GM12864 (cell line): Measurements from ENCODE around the gene HSPBP1.

Experiments used
- DNase-seq: peaks from one replicate; pipeline ENCODE4 v3.0.0-alpha.2; 2011; ENCODE audit warnings: low read depth
- H3K4me3 ChIP-seq: 2 replicates; pipeline ENCODE4 v1.5.1; 2011; ENCODE audit warnings: mild to moderate bottlenecking, low read depth, low read length, control low read depth
- TF ChIP-seq, protein P1 (sequence below): IDR thresholded peaks from 2 replicates; pipeline ENCODE4 v1.5.1; 2011; ENCODE audit warnings: low read depth, mild to moderate bottlenecking, moderate library complexity, low read length, control low read depth, inconsistent platforms; ENCODE audit errors: missing control alignments

The HSPBP1 gene

DNA sequence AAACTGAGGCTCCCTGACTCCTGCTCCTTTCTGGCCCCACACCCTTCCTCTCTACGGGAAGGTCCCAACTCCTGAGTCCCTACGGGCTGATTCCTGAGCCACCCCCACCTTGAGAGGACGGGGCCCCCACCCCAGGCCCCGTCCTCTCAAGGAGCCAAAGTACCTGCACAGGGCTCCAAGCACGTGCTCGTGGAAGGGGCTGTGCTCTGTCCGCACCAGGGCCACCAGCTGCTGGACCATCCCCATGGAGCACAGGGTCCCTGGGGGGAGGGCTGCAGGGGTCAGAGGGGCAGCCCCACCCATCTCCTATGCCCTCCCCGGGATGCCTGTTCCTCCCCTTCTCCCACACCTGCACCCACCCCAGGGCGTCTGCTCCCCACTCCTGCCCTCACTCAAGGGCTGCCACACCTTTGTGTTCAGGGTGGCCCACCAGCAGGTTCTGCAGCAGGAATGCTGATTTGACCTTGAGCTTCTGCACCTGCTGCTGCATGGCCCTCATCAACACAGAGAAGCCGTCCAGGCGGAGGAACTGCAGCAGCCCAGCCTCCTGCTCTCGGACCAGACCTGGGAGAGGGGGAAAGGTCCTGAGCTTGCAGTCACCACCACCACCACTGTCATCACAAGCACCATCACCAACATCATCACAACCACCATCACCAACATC is 14.1 kb downstream of the HSPBP1 start:
- no peak for DNase-seq
- no peak overlapping the region for H3K4me3 ChIP-seq
- TF ChIP-seq, protein P1, sequence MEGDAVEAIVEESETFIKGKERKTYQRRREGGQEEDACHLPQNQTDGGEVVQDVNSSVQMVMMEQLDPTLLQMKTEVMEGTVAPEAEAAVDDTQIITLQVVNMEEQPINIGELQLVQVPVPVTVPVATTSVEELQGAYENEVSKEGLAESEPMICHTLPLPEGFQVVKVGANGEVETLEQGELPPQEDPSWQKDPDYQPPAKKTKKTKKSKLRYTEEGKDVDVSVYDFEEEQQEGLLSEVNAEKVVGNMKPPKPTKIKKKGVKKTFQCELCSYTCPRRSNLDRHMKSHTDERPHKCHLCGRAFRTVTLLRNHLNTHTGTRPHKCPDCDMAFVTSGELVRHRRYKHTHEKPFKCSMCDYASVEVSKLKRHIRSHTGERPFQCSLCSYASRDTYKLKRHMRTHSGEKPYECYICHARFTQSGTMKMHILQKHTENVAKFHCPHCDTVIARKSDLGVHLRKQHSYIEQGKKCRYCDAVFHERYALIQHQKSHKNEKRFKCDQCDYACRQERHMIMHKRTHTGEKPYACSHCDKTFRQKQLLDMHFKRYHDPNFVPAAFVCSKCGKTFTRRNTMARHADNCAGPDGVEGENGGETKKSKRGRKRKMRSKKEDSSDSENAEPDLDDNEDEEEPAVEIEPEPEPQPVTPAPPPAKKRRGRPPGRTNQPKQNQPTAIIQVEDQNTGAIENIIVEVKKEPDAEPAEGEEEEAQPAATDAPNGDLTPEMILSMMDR = no peak

DNA sequence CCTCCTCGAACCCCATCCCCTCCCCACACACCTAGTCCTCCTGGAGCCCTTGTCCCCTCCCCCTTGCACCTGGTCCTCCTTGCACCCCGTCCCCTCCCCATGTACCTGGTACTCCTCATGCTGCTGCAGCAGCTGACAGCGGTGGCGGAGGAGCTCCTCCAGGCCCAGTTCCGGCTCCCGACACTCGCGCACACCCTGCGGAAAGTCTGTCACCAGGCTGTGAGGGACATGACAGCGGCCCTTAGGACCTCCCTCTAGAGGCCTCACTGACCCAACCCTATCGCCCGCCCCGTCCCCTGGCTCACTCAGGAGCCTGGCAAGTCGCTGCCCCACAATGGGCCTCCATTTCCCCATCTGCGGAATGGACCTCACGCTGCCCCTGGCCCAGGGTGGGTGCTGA is 14.7 kb downstream of the HSPBP1 start:
- TF ChIP-seq, protein P1 = no peak
- DNase-seq = no peak
- no peak overlapping the region for H3K4me3 ChIP-seq

DNA sequence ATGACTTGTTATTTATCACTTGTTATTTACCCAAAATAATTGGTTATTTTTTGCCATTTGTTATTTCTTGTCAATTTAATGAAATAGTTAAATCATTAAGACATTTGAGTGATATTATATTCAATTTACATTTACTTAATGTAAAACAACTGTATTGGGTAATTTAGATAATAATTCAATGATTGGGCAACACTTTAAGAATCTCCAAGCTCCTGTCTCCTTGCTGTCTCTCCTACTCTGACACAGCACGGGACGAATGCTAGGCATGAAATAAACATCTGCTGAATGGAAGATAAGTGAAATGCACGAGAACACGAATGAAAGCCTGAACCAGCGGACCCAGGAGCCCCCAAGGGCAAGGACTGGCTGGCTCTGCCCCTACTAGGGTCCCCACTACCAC is 15.4 kb downstream of the HSPBP1 start:
- TF ChIP-seq, protein P1 = no peak

DNA sequence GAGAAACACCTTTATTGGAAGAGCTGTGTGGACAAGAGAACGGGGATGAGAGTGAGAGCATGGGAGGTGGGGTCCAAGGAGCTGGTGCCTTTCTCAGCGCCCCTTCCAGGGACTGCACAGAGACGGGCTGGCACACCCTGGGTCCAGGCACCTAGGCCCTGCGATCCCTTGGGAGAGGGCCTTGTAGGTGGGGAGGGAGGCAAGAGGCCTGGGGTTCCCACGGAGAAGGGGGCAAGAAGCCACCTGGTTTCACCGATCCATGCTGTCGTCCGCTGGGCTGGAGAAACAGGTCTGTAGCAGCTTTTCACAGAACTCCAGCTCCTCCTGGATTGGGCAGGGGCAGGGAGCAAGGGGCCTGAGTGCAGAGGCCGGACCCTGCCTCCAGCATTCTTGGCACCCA is 17.6 kb downstream of the HSPBP1 start:
- H3K4me3 ChIP-seq = no peak overlapping the region
- no peak for DNase-seq
- TF ChIP-seq, protein P1 = no peak

More for the DNA sequence above, 15.4 kb downstream of the HSPBP1 start:
- DNase-seq = no peak
- H3K4me3 ChIP-seq = no peak overlapping the region

DNA sequence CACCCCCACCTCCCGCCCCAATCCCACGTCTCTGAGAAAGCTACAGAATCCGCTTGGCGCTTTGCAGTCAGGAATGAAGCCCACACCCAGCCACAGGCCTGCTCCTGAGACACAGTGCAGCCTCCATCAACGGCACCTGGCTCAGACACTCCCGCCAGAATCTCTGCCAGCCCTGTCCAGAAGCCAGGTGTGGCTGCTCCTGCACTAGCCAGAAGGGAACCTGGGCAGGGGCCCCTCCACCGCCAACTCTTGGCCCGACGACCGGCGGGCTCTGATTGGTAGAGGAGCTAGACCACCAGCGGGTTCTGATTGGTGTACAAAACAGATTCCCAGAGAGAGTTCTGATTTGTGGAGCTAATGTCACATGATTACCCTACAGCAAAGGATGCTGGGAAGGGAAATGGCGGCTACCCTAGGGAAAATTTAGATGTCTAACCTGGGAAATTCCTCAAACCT is 18.2 kb downstream of the HSPBP1 start:
- TF ChIP-seq, protein P1 = no peak
- H3K4me3 ChIP-seq = no peak overlapping the region
- DNase-seq = no peak

DNA sequence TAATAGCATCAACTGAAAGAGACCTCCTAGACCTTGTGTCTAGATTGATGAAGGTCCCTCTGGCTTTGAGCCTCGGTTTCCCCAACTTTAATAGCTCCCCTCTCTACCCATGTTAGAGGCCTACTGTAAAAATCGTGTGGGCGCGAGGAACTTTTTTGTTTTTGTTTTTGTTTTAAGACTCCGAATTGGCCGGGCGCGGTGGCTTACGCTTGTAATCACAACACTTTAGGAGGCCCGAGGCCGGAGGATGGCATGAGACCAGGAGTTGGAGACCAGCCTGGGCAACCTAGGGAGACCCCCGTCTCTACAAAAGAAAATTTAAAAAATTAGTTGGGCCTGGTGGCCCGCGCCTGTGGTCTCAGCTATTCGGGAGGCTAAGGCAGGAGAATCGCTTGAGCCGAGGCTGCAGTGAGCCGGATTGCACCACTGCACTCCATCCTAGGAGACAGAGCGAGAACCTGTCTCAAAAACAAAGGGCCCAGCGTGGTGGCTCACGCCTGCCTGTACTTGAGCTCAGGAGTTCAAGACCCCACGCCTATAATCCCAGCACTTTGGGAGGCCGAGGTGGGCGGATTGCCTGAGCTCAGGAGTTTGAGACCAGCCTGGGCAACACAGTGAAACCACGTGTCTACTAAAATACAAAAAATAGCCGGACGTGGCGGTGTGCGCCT is 20.2 kb downstream of the HSPBP1 start:
- no peak for DNase-seq
- H3K4me3 ChIP-seq = peak overlapping the region; percentile 93
- TF ChIP-seq, protein P1 = no peak
